NCI-H128 (cell line): ENCODE data around the gene DNAAF9.
"Not testable (repeated sequence)": the region's sequence is repeated elsewhere in the genome, so short reads cannot be mapped to it uniquely, and the experiment has no call there.

ENCODE experiments used
- DNase-seq: peaks from one replicate; lab custom pipeline; 2025; ENCODE audit not compliant: unreplicated experiment; lab: John Stamatoyannopoulos, UW

DNAAF9 gene

GRCh38 chr20:3407040-3407770, at the start of gene DNAAF9:
DNAAF9 (minus strand) TSS chr20:3407669; CDS start chr20:3407557, 112 bp downstream.
- DNase-seq = no peak

- no peak for DNase-seq
Observed at GRCh38 chr20:3456648-3457047, 49.2 kb upstream of the DNAAF9 start.

DNA sequence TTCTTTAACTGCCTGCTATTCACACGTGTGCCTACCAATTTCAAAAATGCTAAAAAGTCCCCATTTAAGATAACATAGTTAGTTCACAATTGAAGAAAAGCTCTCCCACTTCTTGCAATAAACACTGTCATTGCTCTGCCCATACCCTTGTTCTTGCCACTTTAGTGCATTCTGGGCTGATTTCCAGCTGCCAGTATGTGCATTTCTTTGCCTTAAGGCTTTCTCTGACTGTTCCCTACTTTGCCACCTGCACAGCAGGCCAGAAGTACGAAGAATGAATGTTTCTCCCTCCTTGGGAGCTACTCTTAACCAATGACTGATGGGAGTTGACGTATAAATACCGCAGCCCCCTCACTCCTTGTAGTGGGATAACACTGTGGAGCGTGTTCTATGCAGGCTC, 47.4 kb upstream of the DNAAF9 start:
- DNase-seq = no peak

GRCh38 chr20:3452690-3453089, 45.2 kb upstream of the DNAAF9 start:
- DNase-seq = no peak

DNA sequence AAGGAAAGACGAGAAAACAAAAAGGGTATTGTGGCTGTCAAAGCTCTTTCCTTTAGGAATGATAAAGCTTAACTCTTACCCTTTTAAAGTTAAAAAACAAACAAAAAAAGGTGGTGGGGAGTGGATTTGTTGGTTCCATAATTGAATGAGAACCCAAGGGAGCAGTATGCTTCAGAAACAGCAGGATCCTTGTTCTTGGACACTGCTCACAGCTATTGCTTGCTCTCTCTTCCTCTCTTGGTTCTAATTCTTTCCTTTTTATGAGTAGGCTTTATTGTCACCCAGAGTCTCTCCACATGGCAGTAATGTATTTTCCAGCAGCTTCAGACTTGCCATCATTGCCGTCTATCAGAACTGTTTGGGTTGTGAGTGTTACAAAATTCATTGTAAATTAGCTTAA, 44.7 kb upstream of the DNAAF9 start:
- DNase-seq = no peak

DNA sequence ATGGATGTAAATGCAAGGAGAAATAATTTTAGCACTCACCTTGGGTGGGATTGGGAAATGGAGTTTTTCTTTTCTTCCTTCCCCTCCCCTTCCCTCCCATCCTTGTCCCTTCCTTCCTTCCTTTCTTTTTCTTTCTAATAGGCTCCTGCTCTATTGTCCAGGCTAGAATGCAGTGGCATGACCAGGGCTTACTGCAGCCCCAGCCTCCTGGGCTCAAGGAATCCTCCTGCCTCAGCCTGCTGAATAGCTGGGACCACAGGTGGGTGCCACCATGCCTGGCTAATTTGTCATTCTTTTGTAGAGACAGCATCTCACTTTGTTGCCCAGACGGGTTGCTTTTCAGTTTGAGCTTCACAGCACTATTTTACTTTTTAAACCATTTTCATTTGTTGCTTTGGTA, 41.9 kb upstream of the DNAAF9 start:
- no peak for DNase-seq

GRCh38 chr20:3447321-3447720, 39.9 kb upstream of the DNAAF9 start:
- no peak for DNase-seq

DNA sequence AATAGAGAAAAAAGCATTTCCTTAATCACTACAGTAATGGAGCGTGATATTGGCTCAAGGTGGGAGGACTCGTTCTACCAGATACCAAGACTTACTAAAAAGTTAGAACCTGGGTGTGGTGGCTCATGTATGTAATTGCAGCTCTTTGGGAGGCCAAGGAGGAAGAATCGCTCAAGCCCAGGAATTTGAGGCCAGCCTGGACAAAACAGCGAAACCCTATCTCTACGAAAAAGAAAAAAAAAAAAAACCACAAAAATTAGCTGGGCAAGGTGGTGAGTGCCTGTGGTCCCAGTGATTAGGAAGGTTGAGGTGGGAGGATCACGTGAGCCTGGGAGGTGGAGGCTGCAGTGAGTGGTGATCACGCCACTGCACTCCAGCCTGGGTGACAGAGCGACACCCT, 39.3 kb upstream of the DNAAF9 start:
- DNase-seq = no peak

DNA sequence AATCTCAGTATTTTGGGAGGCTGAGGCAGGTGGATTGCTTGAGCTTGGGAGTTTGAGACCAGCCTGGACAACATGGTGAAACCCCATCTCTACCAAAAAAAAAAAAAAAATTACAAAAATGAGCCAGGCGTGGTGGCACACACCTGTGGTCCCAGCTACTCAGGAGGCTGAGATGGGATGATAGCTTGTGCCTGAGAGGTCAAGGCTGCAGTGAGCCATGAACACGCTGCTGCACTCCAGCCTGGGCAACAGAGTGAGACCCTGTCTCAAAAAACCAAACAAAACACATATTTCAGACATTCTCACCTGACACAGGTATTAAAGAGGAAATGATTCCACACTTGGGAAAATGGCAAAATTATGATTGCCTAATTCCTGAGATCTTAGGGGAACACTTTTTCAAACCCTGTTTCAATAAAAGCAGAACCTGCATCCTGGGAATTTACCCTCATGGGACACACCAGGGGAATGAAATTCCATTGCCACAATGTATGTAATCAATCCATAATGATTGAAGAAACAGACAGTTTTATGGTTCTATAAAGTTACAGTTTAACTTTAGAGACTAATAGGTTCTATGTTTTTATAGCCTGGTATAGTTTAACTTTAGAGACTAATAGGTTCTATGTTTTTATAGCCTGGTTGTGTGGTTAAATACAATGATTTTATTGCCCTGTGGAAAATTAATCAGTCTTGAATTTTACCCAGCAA, 29.6 kb upstream of the DNAAF9 start:
- DNase-seq = no peak

- DNase-seq = no peak
Observed at GRCh38 chr20:3434232-3434631, 26.8 kb upstream of the DNAAF9 start.

GRCh38 chr20:3433744-3434143, 26.3 kb upstream of the DNAAF9 start:
- DNase-seq = no peak

GRCh38 chr20:3432844-3433243, 25.4 kb upstream of the DNAAF9 start:
- no peak for DNase-seq

DNA sequence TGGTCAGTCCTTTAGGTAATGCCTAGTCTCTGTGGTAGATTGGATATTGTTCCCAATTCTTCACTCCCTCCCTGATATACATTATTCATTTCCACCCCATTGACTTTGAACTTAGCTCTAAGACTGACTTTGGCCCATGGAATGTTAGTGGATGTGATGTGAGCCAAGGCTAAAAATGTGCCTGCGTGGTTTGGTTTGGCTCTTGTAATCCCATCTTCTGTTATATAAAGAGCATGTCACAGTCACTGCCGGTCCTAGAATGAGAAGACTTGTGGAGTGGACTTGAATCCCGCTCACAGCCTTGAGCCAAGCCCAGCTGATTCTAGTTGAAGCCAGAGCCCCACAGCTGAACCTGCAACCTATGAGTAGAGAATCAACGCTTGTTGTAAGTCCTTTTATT, 23.6 kb upstream of the DNAAF9 start:
- DNase-seq = no peak

DNA sequence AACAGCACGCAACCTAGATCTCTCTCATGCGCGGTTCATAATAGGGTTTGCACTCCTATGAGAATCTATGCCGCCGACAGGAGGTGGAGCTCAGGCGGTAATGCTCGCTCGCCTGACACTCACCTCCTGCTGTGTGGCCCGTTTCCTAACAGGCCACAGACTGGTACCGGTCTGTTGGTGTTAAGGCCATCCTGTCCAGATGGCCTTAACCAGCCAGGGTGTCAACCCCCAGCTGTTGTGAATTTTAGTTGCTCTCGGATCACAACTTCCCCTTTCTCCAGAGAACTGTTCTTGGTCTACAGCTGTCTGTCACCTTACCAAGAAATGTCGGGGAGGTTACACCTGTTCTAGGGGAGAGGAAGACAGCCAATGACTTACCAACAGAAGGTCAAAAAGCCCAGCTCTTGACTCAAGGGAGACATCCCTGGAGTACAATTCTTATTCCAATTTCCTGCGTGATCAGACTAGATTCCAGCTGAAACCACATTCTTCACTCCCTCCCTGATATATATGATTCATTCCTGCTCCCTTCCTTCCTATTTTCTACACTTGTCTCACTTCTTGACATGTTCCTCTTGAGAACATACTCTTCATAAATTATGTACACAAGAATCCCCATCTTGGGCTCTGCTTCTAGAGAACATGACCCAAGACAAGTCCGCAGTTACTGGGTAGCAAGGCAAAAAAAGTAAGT, 23.1 kb upstream of the DNAAF9 start:
- no peak for DNase-seq

- DNase-seq = not testable (repeated sequence)
Observed at GRCh38 chr20:3426766-3427165, 19.3 kb upstream of the DNAAF9 start.

DNA sequence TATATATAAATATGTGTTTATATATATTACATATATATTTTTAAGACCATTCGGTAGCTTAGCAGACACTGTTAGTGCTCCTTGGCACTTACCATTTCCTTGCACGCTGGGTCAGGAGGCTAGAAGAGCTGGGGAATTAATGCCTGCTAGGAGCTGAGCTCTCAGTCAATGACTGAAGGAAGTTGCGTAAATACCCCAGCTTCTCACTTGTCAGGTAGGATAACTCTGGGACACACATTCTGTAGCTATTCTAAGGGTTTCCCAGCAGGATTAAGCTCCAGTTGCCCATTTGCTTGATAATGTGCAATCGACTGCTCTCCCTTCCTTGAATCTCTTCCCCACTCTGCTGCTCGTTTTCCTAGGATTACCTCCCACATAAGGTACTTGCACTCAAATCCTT, 15.7 kb upstream of the DNAAF9 start:
- no peak for DNase-seq

DNA sequence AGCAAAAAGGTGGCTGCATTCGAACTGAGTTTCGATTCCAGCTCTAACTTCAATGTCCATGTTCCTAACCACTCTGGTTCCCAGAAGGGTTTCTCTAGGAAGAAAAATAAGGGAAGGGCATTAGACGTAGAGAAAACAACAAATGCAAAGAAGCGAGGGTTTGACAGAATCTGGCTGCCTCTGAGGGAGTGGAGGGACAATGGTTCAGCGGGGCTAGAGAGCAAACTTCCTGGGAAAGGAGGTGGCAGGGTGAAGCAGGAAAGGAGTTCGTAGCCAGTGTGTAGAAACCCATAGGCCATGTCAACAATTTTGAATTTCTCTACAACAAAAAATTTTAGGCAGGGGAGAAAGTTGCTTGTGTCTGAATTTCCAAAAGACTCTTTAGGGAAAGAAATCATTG, 14.5 kb upstream of the DNAAF9 start:
- no peak for DNase-seq

GRCh38 chr20:3420211-3420707, 12.8 kb upstream of the DNAAF9 start:
- DNase-seq = no peak

DNA sequence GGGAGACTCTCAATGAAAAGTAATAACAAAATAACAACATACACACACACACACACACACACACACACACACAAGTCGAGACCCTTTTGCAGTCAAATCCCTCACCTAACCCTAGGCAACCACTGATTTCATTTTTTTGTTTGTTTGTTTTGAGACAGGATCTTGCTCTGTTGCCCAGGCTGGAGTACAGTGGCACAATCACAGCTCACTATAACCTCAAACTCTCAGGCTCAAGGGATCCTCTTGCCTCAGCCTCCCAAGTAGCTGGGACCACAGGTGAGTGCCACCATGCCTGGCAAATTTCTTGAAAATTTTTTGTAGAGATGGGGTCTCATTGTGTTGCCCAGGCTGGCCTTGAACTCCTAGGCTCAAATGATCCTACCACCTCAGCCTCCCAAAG, 10.7 kb upstream of the DNAAF9 start:
- not testable (repeated sequence) for DNase-seq

GRCh38 chr20:3414122-3414521, 6.7 kb upstream of the DNAAF9 start:
- no peak for DNase-seq

DNA sequence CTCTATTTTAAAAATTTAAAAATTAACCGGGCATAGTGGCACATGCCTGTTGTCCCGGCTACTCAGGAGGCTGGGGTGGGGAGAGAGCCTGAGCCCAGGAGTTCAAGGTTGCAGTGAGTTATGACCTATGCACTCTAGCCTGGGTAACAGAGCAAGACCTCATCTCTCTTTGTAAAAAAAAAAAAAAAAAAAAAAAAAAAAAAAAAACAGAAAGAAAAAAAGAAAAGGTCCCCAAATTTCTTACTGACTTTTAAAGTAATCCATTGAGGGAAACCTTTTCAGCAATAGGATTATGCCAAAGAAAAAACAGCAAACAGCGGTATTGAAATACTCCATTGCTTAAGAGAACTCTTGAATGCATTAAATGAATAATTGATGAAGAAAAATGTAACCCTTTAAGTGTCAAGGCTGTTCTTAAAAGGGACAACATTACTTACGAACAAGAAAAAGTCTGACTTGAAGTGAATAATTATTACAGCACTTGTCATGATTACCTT, 6.0 kb upstream of the DNAAF9 start:
- no peak for DNase-seq
